GM12878 (cell line): Measurements from ENCODE around the gene IRF7. TPM values are rescaled to one million over a fixed set of nuclear protein-coding genes. Genes with fewer than 3 reads are reported as not detected.

Source experiments
- ATF7 ChIP-seq: fragments of 450-650 bp; IDR thresholded peaks from 2 replicates; pipeline ENCODE4 v1.6.1; 2016; ENCODE audit warnings: low read depth, mild to moderate bottlenecking
- BHLHE40 ChIP-seq, 2 experiments: fragments of 450-650 bp in 1 of 2; IDR thresholded peaks; 2 replicates each; pipeline ENCODE4 v1.6.1; 2011 to 2017; ENCODE audit warnings: low read depth in 2 of 2, borderline replicate concordance in 1 of 2, improper control_type of control experiment in 1 of 2, low read length in 1 of 2, mild to moderate bottlenecking in 1 of 2
- CBFB ChIP-seq: IDR thresholded peaks from 2 replicates; pipeline ENCODE4 v1.6.1; 2016; ENCODE audit warnings: antibody characterized with exemption, low read depth
- CHD4 ChIP-seq: fragments of 200-600 bp; sonication (generic); IDR thresholded peaks from 2 replicates; pipeline ENCODE4 v1.6.1; 2016; ENCODE audit warnings: mild to moderate bottlenecking
- ELK1 ChIP-seq: IDR thresholded peaks from 2 replicates; pipeline ENCODE4 v1.6.1; 2012; ENCODE audit warnings: low read depth, low read length, improper control_type of control experiment
- FOXK2 ChIP-seq: fragments of 450-650 bp; IDR thresholded peaks from 2 replicates; pipeline ENCODE4 v1.6.1; 2017; ENCODE audit warnings: mild to moderate bottlenecking, moderate library complexity
- GATAD2B ChIP-seq: fragments of 450-650 bp; conservative IDR thresholded peaks from 2 replicates; pipeline ENCODE4 v1.6.1; 2017; ENCODE audit warnings: low read depth, mild to moderate bottlenecking, moderate library complexity
- IRF3 ChIP-seq: fragments of 450-650 bp; IDR thresholded peaks from 2 replicates; pipeline ENCODE4 v1.6.1; 2014; ENCODE audit warnings: mild to moderate bottlenecking
- IRF4 ChIP-seq: IDR thresholded peaks from 2 replicates; pipeline ENCODE4 v1.6.1; 2011; ENCODE audit warnings: low read depth, low read length
- JUND ChIP-seq: IDR thresholded peaks from 2 replicates; pipeline ENCODE4 v1.6.1; 2012; ENCODE audit warnings: low read depth, mild to moderate bottlenecking, low read length, improper control_type of control experiment, moderate library complexity
- MTA2 ChIP-seq: fragments of 450-650 bp; IDR thresholded peaks from 2 replicates; pipeline ENCODE4 v1.6.1; 2016; ENCODE audit warnings: low read depth, mild to moderate bottlenecking, moderate library complexity
- MTA3 ChIP-seq: IDR thresholded peaks from 2 replicates; pipeline ENCODE4 v1.6.1; 2012; ENCODE audit warnings: low read length, inconsistent platforms, borderline replicate concordance
- MYC ChIP-seq: IDR thresholded peaks from 2 replicates; pipeline ENCODE4 v1.6.1; 2011; ENCODE audit warnings: mild to moderate bottlenecking, low read length, moderate library complexity, inconsistent platforms; ENCODE audit not compliant: insufficient read depth, insufficient replicate concordance, insufficient read length, severe bottlenecking
- NFXL1 ChIP-seq: fragments of 450-650 bp; IDR thresholded peaks from 2 replicates; pipeline ENCODE4 v1.6.1; 2017; ENCODE audit warnings: antibody characterized with exemption, mild to moderate bottlenecking, borderline replicate concordance
- NR2C2 ChIP-seq: IDR thresholded peaks from 2 replicates; pipeline ENCODE4 v1.6.1; 2011; ENCODE audit warnings: borderline replicate concordance, low read depth; ENCODE audit not compliant: control insufficient read depth, insufficient read length
- NR2F1 ChIP-seq: fragments of 450-650 bp; conservative IDR thresholded peaks from 2 replicates; pipeline ENCODE4 v1.6.1; 2017; ENCODE audit warnings: mild to moderate bottlenecking
- NRF1 ChIP-seq: conservative IDR thresholded peaks from 2 replicates; pipeline ENCODE4 v1.6.1; 2011; ENCODE audit warnings: mild to moderate bottlenecking, low read depth, low read length, improper control_type of control experiment
- PAX5 ChIP-seq: IDR thresholded peaks from 2 replicates; pipeline ENCODE4 v1.6.1; 2011; ENCODE audit warnings: low read depth, low read length, borderline replicate concordance
- POLR2A ChIP-seq: IDR thresholded peaks from 2 replicates; pipeline ENCODE4 v1.6.1; 2011; ENCODE audit warnings: low read depth, mild to moderate bottlenecking, low read length
- RB1 ChIP-seq: fragments of 450-650 bp; formaldehyde crosslinking; IDR thresholded peaks from 2 replicates; pipeline ENCODE4 v1.6.1; 2017; ENCODE audit warnings: mild to moderate bottlenecking, borderline replicate concordance
- SMAD1 ChIP-seq: fragments of 450-650 bp; IDR thresholded peaks from 2 replicates; pipeline ENCODE4 v1.6.1; 2018; ENCODE audit warnings: mild to moderate bottlenecking, low read depth; ENCODE audit not compliant: partially characterized antibody
- SP1 ChIP-seq: IDR thresholded peaks from one replicate; pipeline ENCODE4 v1.6.1; 2011; ENCODE audit warnings: low read depth, low read length
- SUZ12 ChIP-seq: fragments of 200-600 bp; sonication (generic); IDR thresholded peaks from one replicate; pipeline ENCODE4 v1.6.1; 2018; ENCODE audit warnings: antibody characterized with exemption, mild to moderate bottlenecking; ENCODE audit not compliant: unreplicated experiment
- ZBED1 ChIP-seq: IDR thresholded peaks from 2 replicates; pipeline ENCODE4 v1.6.1; 2016; ENCODE audit warnings: borderline replicate concordance
- ZNF207 ChIP-seq: fragments of 450-650 bp; IDR thresholded peaks from 2 replicates; pipeline ENCODE4 v1.6.1; 2014; ENCODE audit warnings: antibody characterized with exemption, mild to moderate bottlenecking, borderline replicate concordance
- ZNF217 ChIP-seq: fragments of 450-650 bp; IDR thresholded peaks from 2 replicates; pipeline ENCODE4 v1.6.1; 2017; ENCODE audit warnings: antibody characterized with exemption, mild to moderate bottlenecking
- ZNF384 ChIP-seq: IDR thresholded peaks from 2 replicates; pipeline ENCODE4 v1.6.1; 2012; ENCODE audit warnings: low read depth, mild to moderate bottlenecking, low read length, improper control_type of control experiment, borderline replicate concordance
- polyA plus RNA-seq, 11 experiments: library from polyadenylated mRNA; depleted of rRNA in 4 of 11; unstranded in 6 of 11; stranded (reverse) in 5 of 11; fragments of >200 nt; fragmentation: Nextera tagmentation in 4 of 11; fragmentation: Illumina TruSeq in 1 of 11; extraction: Ambion mirVana in 4 of 11; extraction: Trizol in 1 of 11; gene quantifications; 1 replicate in 1 of 11; 2 replicates in 10 of 11; pipeline versions ENCODE4 v1.2.1 to v1.2.3, GENCODE V29; 2011 to 2016; ENCODE audit warnings: inconsistent platforms in 2 of 11, missing spikeins in 2 of 11, low read depth in 1 of 11
- total RNA-seq, 4 experiments: library from RNA; depleted of rRNA in 3 of 4; stranded (reverse); fragments of >200 nt in 3 of 4; fragmentation: Illumina TruSeq in 1 of 4; extraction: Trizol in 1 of 4; gene quantifications; 2 replicates each; pipeline versions ENCODE4 v1.2.1 to v1.2.3, GENCODE V29; 2013 to 2021
- TF ChIP-seq, protein P1 (sequence below): fragments of 450-650 bp; IDR thresholded peaks from 2 replicates; pipeline ENCODE4 v1.6.1; 2017; ENCODE audit warnings: low read depth, mild to moderate bottlenecking, moderate library complexity

IRF7 gene
- total and polyA plus RNA-seq, 10 of the 15 experiments (the other 5 are each of a cell fraction or from before 2014, with no cell fraction given) = 4.4 to 141 (median 67.6) TPM

GRCh38 chr11:616320-617198, 809 bp upstream of the IRF7 start (continued):
- TF ChIP-seq IRF4 (no peak), FOXK2 (no peak), ATF7 (no peak), MYC (no peak), ELK1 (no peak), ZBED1 (0 out of 2 replicates have a peak, but pooled peaks have one; percentile 13), MTA3 (no peak), GATAD2B (no peak; the same call in 1 of the 2 replicates), NR2C2 (no peak), MTA2 (peak; percentile 19; the same call in 1 of the 2 replicates), ZNF207 (no peak), NFXL1 (no peak), SMAD1 (no peak), CBFB (no peak), SUZ12 (no peak), ZNF217 (peak; percentile 69; the same call in 1 of the 2 replicates), NR2F1 (peak; percentile 18; the same call in 1 of the 2 replicates), SP1 (no peak), RB1 (no peak), POLR2A (no peak), NRF1 (no peak), BHLHE40 (IDR thresholded peaks at IDR 0.05; ENCODE audit: borderline replicate concordance in 1 of 2, low read depth in 2 of 2, low read length in 1 of 2) (no peak), PAX5 (no peak), ZNF384 (no peak), JUND (no peak), IRF3 (no peak), CHD4 (0 out of 2 replicates have a peak, but pooled peaks have one; percentile 80)
- TF ChIP-seq, protein P1, sequence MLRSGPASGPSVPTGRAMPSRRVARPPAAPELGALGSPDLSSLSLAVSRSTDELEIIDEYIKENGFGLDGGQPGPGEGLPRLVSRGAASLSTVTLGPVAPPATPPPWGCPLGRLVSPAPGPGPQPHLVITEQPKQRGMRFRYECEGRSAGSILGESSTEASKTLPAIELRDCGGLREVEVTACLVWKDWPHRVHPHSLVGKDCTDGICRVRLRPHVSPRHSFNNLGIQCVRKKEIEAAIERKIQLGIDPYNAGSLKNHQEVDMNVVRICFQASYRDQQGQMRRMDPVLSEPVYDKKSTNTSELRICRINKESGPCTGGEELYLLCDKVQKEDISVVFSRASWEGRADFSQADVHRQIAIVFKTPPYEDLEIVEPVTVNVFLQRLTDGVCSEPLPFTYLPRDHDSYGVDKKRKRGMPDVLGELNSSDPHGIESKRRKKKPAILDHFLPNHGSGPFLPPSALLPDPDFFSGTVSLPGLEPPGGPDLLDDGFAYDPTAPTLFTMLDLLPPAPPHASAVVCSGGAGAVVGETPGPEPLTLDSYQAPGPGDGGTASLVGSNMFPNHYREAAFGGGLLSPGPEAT = 0 out of 2 replicates have a peak, but pooled peaks have one; percentile 2
